ENCODE measurements around the gene IL18R1. TPM values are rescaled to one million over a fixed set of nuclear protein-coding genes. Genes with fewer than 3 reads are reported as not detected.
A peak's percentile ranks its signal among the peaks of the same experiment; 100 is the strongest.

IL18R1 gene
- total RNA-seq, 2 experiments from 2014 or later, result 17.1 to 18.4 TPM

GRCh38 chr2:102424754-102425153 is 69.2 kb downstream of the IL18R1 start:
- Mint-ChIP-seq H3K9me3 (no peaks in the 10 kb centered on the region), H3K4me1 (ENCODE audit: low read depth) (peaks cover 78% of the 10 kb centered on the region), H3K27me3 (ENCODE audit: low read depth) (no peaks in the 10 kb centered on the region), H3K4me3 (no peak overlapping the region), H3K27ac (peak overlapping the region; percentile 4), H3K36me3 (ENCODE audit: low read depth) (peaks cover 26% of the 10 kb centered on the region)
- DNase-seq, result no peak
- CTCF ChIA-PET, result interaction anchor here (1.5 kb wide), 1 partner anchor 171 kb away, joined by 4 read pairs; no protein-coding TSS in a partner anchor
- intact Hi-C loops (cut with micrococcal nuclease), result loop anchor here (1.0 to 10.0 kb wide), 2 partner anchors 171 to 1120 kb away; partner anchors contain the start of gene RNF149

GRCh38 chr2:102425441-102426132 is 70.0 kb downstream of the IL18R1 start:
- peaks cover 82% of the 10 kb centered on the region for H3K4me1 Mint-ChIP-seq (ENCODE audit: low read depth)
- intact Hi-C loops (cut with micrococcal nuclease), result loop anchor here (10.0 kb wide), 1 partner anchor 1121 kb away; the partner anchor contains the start of gene RNF149
- peaks cover 26% of the 10 kb centered on the region for H3K36me3 Mint-ChIP-seq (ENCODE audit: low read depth)
- no peaks in the 10 kb centered on the region for H3K27me3 Mint-ChIP-seq (ENCODE audit: low read depth)
- peak overlapping the region; percentile 21 for H3K27ac Mint-ChIP-seq
- no peak overlapping the region for H3K4me3 Mint-ChIP-seq
- CTCF ChIA-PET, result interaction anchor here (1.1 to 3.0 kb wide), 3 partner anchors 9 to 172 kb away, joined by 3 to 13 read pairs (median 4); no protein-coding TSS in a partner anchor
- no peak for DNase-seq
- H3K9me3 Mint-ChIP-seq, result no peaks in the 10 kb centered on the region

- CTCF ChIA-PET, result interaction anchor here (3.0 kb wide), 1 partner anchor 16 kb away, joined by 13 read pairs; no protein-coding TSS in a partner anchor
- intact Hi-C loops (cut with micrococcal nuclease), result loop anchor here (10.0 kb wide), 1 partner anchor 1122 kb away; the partner anchor contains the start of gene RNF149
- Mint-ChIP-seq H3K4me1 (ENCODE audit: low read depth) (peaks cover 75% of the 10 kb centered on the region), H3K36me3 (ENCODE audit: low read depth) (peaks cover 23% of the 10 kb centered on the region), H3K27ac (no peak overlapping the region), H3K27me3 (ENCODE audit: low read depth) (no peaks in the 10 kb centered on the region), H3K4me3 (no peak overlapping the region), H3K9me3 (no peaks in the 10 kb centered on the region)
- DNase-seq, result no peak
Measured at GRCh38 chr2:102427249-102427648, 71.7 kb downstream of the IL18R1 start.

- CTCF ChIA-PET, result no interaction called here
- intact Hi-C loops (cut with micrococcal nuclease), result loop anchor here (10.0 kb wide), 1 partner anchor 1124 kb away; the partner anchor contains the start of gene RNF149
- peaks cover 22% of the 10 kb centered on the region for H3K36me3 Mint-ChIP-seq (ENCODE audit: low read depth)
- no peak overlapping the region for H3K27ac Mint-ChIP-seq
- peaks cover 67% of the 10 kb centered on the region for H3K4me1 Mint-ChIP-seq (ENCODE audit: low read depth)
- no peak overlapping the region for H3K4me3 Mint-ChIP-seq
- H3K9me3 Mint-ChIP-seq, result no peaks in the 10 kb centered on the region
- H3K27me3 Mint-ChIP-seq (ENCODE audit: low read depth), result no peaks in the 10 kb centered on the region
- DNase-seq, result no peak
Measured at GRCh38 chr2:102428573-102428972, 73.0 kb downstream of the IL18R1 start.

GRCh38 chr2:102432386-102432785 is 76.8 kb downstream of the IL18R1 start:
- H3K27me3 Mint-ChIP-seq (ENCODE audit: low read depth), result no peaks in the 10 kb centered on the region
- CTCF ChIA-PET, result interaction anchor here (0.6 to 2.5 kb wide), 2 partner anchors 11 to 160 kb away, joined by 3 to 10 read pairs; no protein-coding TSS in a partner anchor
- H3K4me1 Mint-ChIP-seq (ENCODE audit: low read depth), result peaks cover 60% of the 10 kb centered on the region
- no peaks in the 10 kb centered on the region for H3K9me3 Mint-ChIP-seq
- H3K27ac Mint-ChIP-seq, result no peak overlapping the region
- DNase-seq, result no peak
- intact Hi-C loops (cut with micrococcal nuclease), result loop anchor here (10.0 kb wide), 1 partner anchor 698 kb away; no protein-coding TSS in a partner anchor
- H3K36me3 Mint-ChIP-seq (ENCODE audit: low read depth), result peaks cover 20% of the 10 kb centered on the region
- no peak overlapping the region for H3K4me3 Mint-ChIP-seq

- H3K36me3 Mint-ChIP-seq (ENCODE audit: low read depth), result peaks cover 11% of the 10 kb centered on the region
- intact Hi-C loops (cut with micrococcal nuclease), result loop anchor here (10.0 kb wide), 1 partner anchor 699 kb away; no protein-coding TSS in a partner anchor
- peaks cover 48% of the 10 kb centered on the region for H3K4me1 Mint-ChIP-seq (ENCODE audit: low read depth)
Measured at GRCh38 chr2:102433973-102434654, 78.5 kb downstream of the IL18R1 start.

GRCh38 chr2:102434655-102435381 is 79.2 kb downstream of the IL18R1 start:
- intact Hi-C loops (cut with micrococcal nuclease), result loop anchor here (5.0 to 10.0 kb wide), 2 partner anchors 533 to 700 kb away; no protein-coding TSS in a partner anchor
- Mint-ChIP-seq H3K27me3 (ENCODE audit: low read depth) (no peaks in the 10 kb centered on the region), H3K9me3 (no peaks in the 10 kb centered on the region), H3K27ac (peak overlapping the region; percentile 21), H3K4me1 (ENCODE audit: low read depth) (peaks cover 41% of the 10 kb centered on the region), H3K4me3 (no peak overlapping the region), H3K36me3 (ENCODE audit: low read depth) (peaks cover 10% of the 10 kb centered on the region)
- no peak for DNase-seq
- CTCF ChIA-PET, result interaction anchor here (0.6 to 1.2 kb wide), 7 partner anchors 9 to 269 kb away, joined by 3 to 5 read pairs (median 3); no protein-coding TSS in a partner anchor

More at GRCh38 chr2:102433973-102434654, 78.5 kb downstream of the IL18R1 start:
- DNase-seq, result no peak
- Mint-ChIP-seq H3K27me3 (ENCODE audit: low read depth) (no peaks in the 10 kb centered on the region), H3K9me3 (no peaks in the 10 kb centered on the region), H3K27ac (no peak overlapping the region), H3K4me3 (no peak overlapping the region)
- CTCF ChIA-PET, result interaction anchor here (1.2 kb wide), 1 partner anchor 16 kb away, joined by 3 read pairs; no protein-coding TSS in a partner anchor

GRCh38 chr2:102435741-102436140 is 80.1 kb downstream of the IL18R1 start:
- CTCF ChIA-PET, result interaction anchor here (0.7 to 1.1 kb wide), 3 partner anchors 10 to 270 kb away, joined by 3 to 4 read pairs (median 3); no protein-coding TSS in a partner anchor
- H3K9me3 Mint-ChIP-seq, result no peaks in the 10 kb centered on the region
- peak overlapping the region; percentile 68 for H3K27ac Mint-ChIP-seq
- H3K4me1 Mint-ChIP-seq (ENCODE audit: low read depth), result peaks cover 32% of the 10 kb centered on the region
- no peak for DNase-seq
- intact Hi-C loops (cut with micrococcal nuclease), result loop anchor here (1.0 to 10.0 kb wide), 8 partner anchors 12 to 701 kb away; partner anchors contain the start of gene IL18RAP
- no peaks in the 10 kb centered on the region for H3K27me3 Mint-ChIP-seq (ENCODE audit: low read depth)
- H3K36me3 Mint-ChIP-seq (ENCODE audit: low read depth), result peaks cover 10% of the 10 kb centered on the region
- no peak overlapping the region for H3K4me3 Mint-ChIP-seq

- DNase-seq, result peak; percentile 56
- Mint-ChIP-seq H3K4me1 (ENCODE audit: low read depth) (peaks cover 27% of the 10 kb centered on the region), H3K27me3 (ENCODE audit: low read depth) (no peaks in the 10 kb centered on the region), H3K9me3 (no peaks in the 10 kb centered on the region), H3K27ac (peak overlapping the region; percentile 68), H3K4me3 (no peak overlapping the region), H3K36me3 (ENCODE audit: low read depth) (peaks cover 10% of the 10 kb centered on the region)
- CTCF ChIA-PET, result interaction anchor here (0.6 to 1.3 kb wide), 4 partner anchors 12 to 690 kb away, joined by 3 to 6 read pairs (median 4); no protein-coding TSS in a partner anchor
- intact Hi-C loops (cut with micrococcal nuclease), result loop anchor here (1.0 to 10.0 kb wide), 8 partner anchors 13 to 702 kb away; partner anchors contain the start of gene IL18RAP
Measured at GRCh38 chr2:102436323-102436722, 80.7 kb downstream of the IL18R1 start.

GRCh38 chr2:102437122-102437521 is 81.5 kb downstream of the IL18R1 start:
- CTCF ChIA-PET, result interaction anchor here (0.6 to 1.4 kb wide), 4 partner anchors 81 to 433 kb away, joined by 3 to 4 read pairs (median 4); partner anchors contain the start of gene IL18R1
- peak overlapping the region; percentile 29 for H3K4me3 Mint-ChIP-seq
- DNase-seq, result no peak
- H3K27me3 Mint-ChIP-seq (ENCODE audit: low read depth), result no peaks in the 10 kb centered on the region
- H3K4me1 Mint-ChIP-seq (ENCODE audit: low read depth), result peaks cover 28% of the 10 kb centered on the region
- intact Hi-C loops (cut with micrococcal nuclease), result loop anchor here (2.0 to 10.0 kb wide), 3 partner anchors 436 to 702 kb away; no protein-coding TSS in a partner anchor
- H3K27ac Mint-ChIP-seq, result peak overlapping the region; percentile 90
- H3K9me3 Mint-ChIP-seq, result no peaks in the 10 kb centered on the region
- peaks cover 10% of the 10 kb centered on the region for H3K36me3 Mint-ChIP-seq (ENCODE audit: low read depth)

- CTCF ChIA-PET, result interaction anchor here (0.6 to 1.8 kb wide), 7 partner anchors 17 to 555 kb away, joined by 3 read pairs; partner anchors contain the start of gene IL18R1
- Mint-ChIP-seq H3K27me3 (ENCODE audit: low read depth) (no peaks in the 10 kb centered on the region), H3K4me3 (no peak overlapping the region), H3K27ac (no peak overlapping the region), H3K36me3 (ENCODE audit: low read depth) (peaks cover 7% of the 10 kb centered on the region), H3K9me3 (no peaks in the 10 kb centered on the region), H3K4me1 (ENCODE audit: low read depth) (peaks cover 32% of the 10 kb centered on the region)
- no peak for DNase-seq
- intact Hi-C loops (cut with micrococcal nuclease), result loop anchor here (5.0 to 10.0 kb wide), 2 partner anchors 536 to 703 kb away; no protein-coding TSS in a partner anchor
Measured at GRCh38 chr2:102438111-102438510, 82.5 kb downstream of the IL18R1 start.

Measured in activated naive CD4-positive, alpha-beta T cell treated with anti-CD3 and anti-CD28 coated beads for 36 hours (primary cell).